Left renal pelvis (tissue), 4 donors: ENCODE data around the gene EIF2AK3. TPM values are rescaled to one million over a fixed set of nuclear protein-coding genes. Genes with fewer than 3 reads are reported as not detected.
"Not testable (repeated sequence)": the region's sequence is repeated elsewhere in the genome, so short reads cannot be mapped to it uniquely, and the experiment has no call there.

Experiments
- DNase-seq, 4 donors: peaks; one replicate each; pipeline ENCODE4 v3.0.0-alpha.2; 2013; ENCODE audit warnings: low read depth in 4 of 4, low spot score in 3 of 4
- polyA plus RNA-seq, 4 donors: library from polyadenylated mRNA; unstranded; fragments of 120-200 nt; gene quantifications; one replicate each; pipeline ENCODE4 v1.2.1, GENCODE V29; 2013; ENCODE audit not compliant: insufficient read length in 4 of 4

The EIF2AK3 gene
- 10 to 100 TPM; 24.9 to 33.4 (median 32.6) TPM for polyA plus RNA-seq

DNA sequence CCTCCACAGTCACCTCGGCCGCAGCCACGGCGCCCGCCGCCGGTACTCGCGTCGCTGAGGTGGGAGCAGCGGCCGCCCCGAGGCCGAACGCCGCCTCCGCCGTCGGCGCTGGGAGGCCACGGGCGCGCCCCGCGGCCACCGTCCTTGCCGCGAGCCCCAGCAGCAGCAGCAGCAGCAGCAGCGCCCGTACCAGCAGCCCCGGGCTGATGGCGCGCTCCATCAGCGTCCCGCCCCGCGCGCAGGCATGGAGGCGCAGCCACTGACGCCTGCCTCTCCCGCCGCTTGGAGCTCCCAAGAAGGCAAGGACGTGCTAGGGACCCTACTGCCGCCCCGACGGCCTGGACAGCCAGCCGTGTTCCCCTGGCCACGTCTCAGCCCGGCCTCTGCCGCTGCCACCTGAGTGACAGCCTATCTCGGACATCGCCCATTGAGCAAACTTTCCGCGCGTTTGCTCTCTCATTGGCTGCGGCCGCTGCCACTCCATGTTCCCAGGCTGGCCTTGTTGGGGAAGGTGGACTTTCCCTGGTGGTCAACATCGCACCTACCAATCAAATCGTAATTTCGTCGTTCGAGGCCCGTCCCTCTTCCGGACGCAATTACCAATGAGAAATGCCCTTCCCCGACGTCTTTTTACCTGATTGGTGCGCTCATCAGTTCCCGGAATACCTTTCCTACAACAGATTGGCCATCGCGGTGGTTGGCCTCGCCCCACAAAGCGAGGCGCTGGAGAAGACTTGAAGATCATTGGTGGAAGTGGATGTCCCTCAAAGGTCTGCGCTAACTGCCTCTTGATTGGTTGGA, at the start of gene EIF2AK3:
Gene EIF2AK3, minus strand, starts transcription at position 410 of the 801 bp plus-strand sequence. Its CDS starts 190 bp downstream, at position 220.
- peak; percentile 100 for DNase-seq

DNA sequence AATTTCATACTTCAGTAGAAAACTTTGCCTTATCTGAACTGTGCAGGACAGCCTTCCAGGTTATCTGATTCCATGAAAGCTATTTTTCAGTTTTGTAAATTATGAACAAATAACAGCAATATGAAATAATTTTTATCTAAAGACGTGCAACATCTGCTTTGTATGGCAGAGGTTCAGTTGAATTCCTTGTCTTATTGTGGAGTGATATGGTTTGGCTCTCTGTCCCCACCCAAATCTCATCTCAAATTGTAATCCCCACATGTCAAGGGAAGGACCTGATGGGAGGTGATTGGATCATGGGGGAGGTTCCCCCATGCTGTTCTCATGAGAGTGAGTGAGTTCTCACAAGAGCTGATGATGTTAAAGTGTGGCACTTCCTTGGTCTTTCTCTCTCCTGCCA, 46.1 kb upstream of the EIF2AK3 start:
- DNase-seq = no peak

DNA sequence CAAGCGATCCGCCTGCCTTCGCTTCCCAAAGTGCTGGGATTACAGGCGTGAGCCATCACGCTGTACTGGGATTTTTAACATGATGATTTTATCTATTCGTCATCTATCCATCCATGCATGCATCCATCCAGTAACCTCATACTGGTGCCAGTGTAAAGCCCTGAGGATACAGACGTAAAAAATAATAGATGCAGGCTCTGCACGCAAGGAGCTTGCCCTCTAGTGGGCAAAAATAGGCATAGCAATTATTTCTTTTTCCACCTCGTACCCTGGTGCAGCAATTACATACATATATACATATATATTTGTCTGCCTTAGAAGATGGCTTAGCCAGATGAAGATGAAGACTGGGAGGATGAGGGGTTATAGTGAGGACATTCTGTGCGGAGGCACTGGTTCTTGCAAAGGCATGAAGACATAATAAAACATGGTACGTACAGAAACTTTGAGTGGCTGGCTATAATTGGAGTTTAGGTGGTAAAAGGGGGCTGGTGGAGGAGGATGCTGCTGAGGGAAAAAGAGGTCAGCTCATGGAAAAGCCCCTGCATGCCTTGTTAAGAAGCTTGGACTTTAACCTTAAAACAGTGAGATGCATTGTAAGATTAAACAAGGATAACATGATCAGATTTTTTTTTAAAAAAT, 44.6 kb upstream of the EIF2AK3 start:
- DNase-seq = no peak

DNA sequence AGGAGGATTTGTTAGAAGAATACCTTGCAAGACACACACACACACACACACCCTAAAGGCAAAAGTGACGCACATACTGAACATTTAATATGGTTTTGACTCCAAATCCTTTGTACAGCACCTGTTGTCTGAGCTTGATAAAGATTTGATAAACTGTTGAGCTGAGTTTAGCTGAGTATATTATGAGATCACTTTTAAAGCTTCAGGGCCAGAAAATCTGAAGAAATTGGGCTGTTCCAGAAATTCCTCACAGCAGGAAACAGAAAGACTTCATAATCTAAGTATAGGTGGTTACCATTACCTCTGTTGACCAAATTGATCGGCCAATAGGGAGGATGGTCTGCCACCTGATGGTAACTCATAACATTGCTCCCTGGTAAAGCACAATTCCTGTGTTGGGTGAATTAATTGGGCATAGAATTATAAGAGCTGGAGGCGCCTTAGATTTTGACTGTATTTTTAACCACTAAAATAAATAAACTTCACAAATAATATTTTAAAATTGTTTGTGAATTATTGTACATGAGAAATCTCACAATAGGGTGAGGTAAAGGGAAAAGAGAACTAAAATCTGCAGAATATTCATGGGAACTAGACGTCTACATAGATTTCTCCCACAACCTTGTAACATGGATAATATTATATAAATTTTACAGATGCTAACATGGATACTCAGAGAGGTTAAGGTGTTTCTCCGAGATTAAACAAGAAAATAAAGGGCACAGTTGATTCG, 42.4 kb upstream of the EIF2AK3 start:
- DNase-seq = no peak

DNA sequence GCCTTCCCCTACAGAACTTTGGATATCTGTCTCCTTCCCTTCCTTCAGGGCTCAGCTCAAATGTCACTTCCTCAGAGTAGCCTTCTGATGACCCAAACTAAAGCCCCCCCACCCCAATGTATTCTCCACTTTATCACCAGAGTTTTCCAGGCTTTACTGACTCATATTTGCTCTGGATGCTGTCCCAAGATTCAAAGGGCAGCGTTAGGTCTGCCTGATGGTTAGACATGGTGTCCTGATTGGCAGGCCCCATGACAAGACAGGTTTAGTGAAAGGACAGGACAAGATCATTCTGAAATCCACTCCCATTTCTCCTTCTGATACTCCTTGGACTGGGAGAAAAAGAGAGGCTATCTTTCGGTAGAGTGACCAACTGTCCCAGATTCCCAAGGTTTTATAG, 41.6 kb upstream of the EIF2AK3 start:
- DNase-seq = no peak

DNA sequence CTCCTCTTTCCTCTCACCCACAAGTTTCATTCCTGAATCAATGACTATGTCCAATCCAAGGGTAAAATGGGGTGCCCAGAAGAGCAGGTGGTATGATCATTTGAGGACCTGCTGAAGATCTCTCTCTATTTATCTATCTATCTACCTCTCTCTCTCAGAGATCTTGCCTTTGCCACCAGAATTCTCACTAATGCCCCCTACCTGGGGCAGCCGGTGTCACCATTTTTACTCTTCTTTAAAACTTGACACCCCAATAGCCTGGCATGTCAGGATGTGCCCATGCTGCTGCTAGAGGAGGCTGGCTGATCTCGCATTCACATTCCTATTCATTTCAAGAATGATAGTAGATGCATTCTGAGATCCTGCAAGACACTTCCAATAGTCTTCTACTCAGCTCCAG, 40.0 kb upstream of the EIF2AK3 start:
- DNase-seq = no peak

DNA sequence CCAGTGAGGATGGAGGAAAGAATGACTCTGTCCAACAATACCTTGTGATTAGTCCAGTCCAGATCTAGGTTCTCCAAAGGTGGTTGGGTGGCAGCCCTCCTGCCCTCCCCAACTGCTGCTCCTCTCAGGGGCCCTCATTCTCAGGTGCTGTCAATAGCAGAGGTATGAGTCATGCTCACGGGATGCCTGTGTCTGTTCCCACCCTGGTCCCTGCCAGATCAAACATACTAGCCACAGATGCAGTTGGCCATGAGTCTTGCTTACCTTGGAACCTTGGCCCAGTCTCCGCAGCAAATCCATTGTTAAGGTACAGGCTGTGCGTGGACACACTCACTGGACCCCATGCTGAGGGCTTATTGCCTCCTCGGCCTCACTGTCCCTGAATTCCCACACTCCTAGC, 39.3 kb upstream of the EIF2AK3 start:
- DNase-seq = no peak

DNA sequence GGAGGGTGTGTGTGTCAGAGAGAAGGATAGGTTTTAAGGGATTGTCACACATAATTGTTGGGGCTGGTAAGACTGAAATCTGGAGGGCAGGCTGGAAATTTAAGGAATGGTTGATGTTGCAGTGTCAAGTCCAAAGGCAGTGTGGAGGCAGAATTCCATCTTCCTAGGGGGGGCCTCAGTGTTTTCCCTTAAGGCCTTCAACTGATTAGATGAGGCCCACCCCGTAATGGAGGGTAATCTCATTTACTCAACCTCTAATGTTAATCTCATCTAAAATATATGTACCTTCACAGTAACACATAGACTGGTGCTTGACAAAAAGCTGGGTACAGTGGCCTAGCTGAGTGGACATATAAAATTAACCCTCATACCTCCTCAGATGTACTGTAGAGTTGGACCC, 33.4 kb upstream of the EIF2AK3 start:
- DNase-seq = no peak

DNA sequence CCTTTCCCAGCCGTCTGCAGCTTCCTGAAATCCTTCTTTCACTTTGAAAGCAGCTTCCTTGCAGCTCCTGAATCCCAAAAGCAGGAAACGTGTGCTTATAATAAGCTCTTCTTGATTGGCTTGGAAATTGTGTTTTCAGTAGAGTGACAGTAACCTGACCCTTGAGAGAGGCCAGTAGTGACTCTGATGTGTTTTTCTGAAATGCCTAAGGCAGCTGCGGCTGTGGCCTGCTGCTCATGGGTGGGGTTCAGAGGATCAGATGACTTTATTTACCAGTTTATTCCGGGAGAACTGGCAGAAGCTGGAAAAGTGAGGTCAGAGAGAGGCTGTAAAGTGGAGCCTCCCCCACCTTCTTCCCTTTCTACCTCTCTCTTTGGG, 32.3 kb upstream of the EIF2AK3 start:
- DNase-seq = no peak

DNA sequence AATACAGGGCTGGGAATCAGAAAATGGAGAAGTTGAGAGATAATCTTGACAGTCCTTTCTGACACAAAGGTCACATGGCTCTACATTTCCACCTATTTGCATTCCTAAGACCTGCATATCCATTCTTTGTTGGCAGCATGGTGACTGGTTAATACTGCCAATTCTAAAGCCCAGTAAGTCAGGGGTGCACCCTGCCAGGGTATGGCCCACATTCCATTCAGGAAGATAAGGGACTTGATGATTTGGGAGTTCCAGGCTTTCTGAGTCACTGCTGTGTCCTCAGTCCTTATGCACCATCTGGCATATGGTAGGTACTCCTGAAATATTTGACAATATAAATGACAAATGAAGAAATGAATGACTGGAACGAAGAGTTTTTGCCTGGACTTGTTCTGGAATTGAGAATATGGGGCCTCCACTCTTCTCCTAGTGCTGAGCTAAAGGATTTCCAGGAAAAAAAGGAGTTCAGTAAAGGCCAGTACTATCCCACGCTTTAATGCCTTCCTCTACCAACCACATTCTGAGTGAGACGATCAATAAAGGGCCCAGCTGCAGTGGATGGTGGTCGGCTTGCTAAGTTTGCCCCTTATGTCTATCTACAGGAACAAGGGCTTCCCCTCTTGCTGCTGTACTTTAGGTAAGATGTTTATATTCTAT, 31.7 kb upstream of the EIF2AK3 start:
- no peak for DNase-seq

DNA sequence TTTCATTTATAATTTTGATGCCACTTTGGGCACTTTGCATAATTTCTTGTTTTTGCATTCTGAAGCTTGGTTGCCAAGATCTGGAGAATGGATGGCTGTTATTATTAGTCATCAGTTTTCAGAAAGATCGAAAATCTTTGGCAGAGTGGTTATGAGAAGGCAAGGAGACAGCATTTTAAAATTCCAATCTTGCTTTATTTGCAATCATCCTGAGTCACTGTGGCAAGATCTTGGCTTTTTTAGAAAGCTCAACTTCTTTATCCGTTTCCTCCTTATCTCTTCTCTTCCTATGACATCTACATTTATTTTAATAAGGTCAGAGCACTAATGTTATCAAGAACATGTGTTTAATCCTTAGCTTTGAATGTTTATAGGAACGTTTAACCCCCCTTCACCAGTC, 31.1 kb upstream of the EIF2AK3 start:
- no peak for DNase-seq

DNA sequence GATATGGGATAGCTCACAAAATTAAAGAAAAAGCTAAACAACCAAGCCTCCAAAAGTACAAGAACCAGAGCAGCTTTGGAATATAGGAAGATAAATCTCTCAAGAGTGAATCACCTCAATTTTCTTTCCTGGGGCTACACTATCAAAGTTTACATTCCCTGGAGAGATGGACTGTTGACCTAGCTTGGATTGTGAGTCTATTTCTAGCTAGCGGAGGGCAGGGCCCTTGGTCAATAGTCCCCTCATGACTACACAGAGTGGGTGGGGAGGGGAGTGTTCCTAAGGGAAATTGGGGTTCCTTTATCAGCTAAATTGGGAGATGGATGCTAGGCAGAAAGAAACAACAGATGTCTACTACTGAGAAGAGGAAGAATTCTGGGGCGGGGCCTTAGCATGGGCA, 29.9 kb upstream of the EIF2AK3 start:
- no peak for DNase-seq

DNA sequence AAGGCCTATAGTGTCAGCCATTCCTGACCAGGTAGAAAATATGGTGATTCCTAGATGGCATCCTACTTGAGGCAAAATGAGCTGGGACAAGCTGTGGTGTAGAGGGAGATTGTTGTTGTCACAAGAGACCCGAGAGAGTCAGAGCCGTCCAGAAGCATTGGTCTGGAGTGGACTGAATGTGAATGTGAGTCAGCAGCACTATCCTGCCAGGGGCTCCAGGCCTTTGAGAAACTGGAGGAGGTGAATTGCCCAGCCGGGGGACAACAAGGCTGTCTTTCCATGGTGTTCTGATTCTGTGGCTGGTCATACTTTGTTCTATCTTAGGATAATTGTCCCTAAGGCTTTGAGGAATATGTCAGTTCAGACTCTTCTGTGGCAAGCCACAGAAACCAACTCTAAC, 29.4 kb upstream of the EIF2AK3 start:
- DNase-seq = no peak

DNA sequence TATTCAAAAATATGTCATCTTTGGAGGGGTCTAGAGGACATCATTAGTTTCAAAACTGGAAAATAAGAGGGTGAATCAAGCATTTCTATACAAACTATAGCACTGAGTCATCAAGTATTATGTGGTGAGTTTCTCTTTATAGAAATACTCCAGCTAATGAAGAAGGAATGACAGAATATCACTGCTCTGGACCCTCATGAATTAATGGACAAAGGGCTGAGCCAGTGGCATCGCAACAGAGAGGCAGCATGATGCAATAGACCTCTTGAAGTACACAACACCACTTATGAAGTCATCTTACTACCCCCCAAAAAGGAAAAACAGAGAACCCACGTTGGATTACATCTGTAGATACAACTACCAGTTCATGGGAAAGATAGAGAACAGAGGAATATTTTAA, 27.4 kb upstream of the EIF2AK3 start:
- DNase-seq = no peak

DNA sequence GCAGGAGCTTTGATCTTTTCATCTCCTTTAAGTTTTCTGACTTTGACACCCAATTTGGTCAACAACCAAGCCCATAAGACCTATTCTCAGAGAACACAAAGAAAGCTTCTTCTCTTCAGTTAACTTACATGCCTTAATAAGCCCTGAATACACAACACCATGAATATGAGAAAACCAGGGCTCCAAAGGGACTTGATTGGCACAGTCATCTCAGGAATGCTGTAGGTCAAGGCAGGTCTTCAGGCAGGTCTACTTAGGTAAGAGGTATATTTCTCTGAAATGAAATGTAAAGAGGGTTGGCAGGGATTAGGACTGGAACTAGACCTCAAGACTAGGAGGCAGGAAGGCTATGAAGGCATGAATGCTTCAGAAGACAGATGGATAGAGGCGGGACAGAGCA, 24.4 kb upstream of the EIF2AK3 start:
- DNase-seq = no peak

DNA sequence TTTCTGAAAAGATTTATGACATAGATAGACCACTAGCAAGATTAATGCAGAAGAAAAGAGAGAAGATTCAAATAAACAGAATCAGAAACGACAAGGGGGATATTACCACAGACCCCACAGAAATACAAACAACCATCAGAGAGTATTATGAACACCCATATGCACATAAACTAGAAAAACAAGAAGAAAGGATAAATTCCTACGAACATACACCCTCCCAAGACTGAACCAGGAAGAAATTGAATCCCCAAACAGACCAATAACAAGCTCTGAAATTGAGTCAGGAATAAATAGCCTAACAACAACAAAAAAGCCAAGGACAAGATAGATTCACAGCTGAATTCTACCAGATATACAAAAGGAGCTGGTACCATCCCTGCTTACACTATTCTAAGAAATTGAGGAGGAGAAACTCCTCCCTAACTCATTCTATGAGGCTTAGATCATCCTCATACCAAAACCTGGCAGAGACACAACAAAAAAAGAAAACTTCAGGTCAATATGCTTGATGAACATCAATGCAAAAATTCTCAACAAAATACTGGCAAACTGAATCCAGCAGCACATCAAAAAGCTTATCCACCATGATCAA, 18.1 kb upstream of the EIF2AK3 start:
- not testable (repeated sequence) for DNase-seq

DNA sequence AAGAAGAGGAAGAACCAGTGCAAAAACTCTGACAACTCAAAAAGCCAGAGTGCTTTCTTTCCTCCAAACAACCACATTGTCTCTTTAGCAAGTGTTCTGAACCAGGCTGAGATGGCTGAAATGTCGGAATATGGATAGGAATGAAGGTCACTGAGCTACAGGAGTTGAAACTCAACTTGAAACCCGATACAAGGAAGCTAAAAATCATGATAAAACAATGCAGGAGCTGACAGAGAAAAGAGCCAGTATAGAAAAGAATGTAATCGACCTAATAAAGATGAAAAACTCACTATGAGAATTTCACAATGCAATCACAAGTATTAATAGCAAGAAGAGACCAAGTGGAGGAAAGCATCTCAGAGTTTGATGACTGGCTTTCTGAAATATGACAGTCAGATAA, 15.0 kb upstream of the EIF2AK3 start:
- DNase-seq = no peak

DNA sequence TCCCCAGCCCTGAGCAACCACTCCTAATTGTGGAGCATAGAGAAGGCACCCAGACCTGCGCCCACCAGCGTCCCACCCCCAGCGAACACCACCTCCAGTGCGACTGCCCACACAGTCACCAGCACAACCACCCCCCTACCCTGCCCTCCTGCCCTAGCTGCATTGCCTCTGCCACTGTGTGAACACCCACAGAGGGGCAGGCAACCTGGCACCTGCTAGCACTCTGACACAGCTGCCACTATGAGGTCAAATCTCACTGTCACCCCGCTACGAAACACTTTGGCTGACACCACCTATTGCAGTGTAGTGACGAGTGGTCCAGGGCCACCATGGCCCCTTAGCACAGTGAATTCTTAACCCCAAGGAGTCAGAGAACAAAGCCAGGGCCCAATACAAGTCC, 14.1 kb upstream of the EIF2AK3 start:
- DNase-seq = no peak

DNA sequence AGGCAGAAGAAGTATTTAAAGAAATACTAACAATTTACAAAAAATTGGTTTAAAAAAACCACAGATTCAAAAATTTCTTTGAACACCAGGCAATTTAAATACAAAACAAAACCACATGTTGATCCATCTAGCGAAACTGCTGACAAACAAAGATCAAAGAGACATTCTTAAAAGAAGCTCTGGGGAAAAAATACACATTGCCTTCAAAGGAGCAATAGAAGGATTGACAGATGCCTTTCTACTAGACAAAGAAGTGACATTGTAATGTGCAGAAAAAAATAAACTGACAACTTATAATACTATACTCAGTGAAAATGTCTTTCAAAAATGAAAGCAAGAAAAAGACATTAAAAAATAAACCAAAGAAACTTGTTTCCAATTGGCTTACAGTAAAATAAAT, 12.6 kb upstream of the EIF2AK3 start:
- DNase-seq = no peak

DNA sequence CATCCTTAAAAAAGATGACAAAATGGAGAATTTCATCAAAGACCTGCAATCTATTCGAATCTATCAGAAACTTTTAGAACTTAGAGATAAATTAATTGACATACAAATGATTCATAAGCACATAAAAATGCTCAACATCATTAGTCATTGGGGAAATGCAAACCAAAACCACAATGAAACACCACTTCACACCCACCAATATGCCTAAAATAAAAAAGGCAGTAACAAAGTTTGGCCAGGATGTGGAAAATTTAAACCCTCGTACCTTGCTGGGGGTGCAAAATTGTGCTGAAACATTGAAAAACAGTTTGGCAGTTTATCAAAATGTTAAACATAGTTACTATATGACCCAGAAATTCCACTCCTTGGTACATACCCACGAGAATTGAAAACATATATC, 11.5 kb upstream of the EIF2AK3 start:
- DNase-seq = no peak

DNA sequence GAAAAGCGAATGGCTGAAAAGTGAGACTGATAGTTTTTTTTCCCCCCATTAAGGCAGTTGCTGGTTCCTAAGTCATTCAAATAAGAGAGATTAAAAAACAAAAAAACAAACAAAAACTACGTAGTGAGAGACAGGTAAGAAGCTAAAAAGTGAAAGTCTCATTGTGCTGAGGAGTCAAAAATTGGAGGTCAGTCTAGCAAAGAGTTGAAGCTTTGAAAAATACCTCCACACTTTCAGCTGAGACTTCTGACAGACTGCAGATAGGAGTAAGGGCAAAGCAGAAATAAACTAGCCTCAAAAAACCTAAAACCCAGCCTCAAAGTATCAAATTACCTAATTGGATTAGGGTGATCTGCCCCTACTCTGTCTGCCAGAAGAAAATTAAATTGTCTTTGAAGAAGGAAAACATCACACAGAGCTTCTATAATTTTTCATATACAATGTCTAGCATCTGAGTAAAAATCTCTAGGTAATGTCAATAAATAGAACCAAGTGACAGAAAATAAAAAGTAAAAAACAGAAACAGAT, 10.9 kb upstream of the EIF2AK3 start:
- no peak for DNase-seq
